ENCODE data around the gene PHTF2. TPM values are rescaled to one million over a fixed set of nuclear protein-coding genes. Genes with fewer than 3 reads are reported as not detected.

PHTF2 gene
- total RNA-seq (2014; rRNA removed; shearing (Covaris generic)) = 29.9 and 30.2 TPM in 2 replicates
- 22.0 and 23.6 TPM in 2 replicates for polyA plus RNA-seq (2016; fragmentation: Nextera tagmentation; extraction: Ambion mirVana)

DNA sequence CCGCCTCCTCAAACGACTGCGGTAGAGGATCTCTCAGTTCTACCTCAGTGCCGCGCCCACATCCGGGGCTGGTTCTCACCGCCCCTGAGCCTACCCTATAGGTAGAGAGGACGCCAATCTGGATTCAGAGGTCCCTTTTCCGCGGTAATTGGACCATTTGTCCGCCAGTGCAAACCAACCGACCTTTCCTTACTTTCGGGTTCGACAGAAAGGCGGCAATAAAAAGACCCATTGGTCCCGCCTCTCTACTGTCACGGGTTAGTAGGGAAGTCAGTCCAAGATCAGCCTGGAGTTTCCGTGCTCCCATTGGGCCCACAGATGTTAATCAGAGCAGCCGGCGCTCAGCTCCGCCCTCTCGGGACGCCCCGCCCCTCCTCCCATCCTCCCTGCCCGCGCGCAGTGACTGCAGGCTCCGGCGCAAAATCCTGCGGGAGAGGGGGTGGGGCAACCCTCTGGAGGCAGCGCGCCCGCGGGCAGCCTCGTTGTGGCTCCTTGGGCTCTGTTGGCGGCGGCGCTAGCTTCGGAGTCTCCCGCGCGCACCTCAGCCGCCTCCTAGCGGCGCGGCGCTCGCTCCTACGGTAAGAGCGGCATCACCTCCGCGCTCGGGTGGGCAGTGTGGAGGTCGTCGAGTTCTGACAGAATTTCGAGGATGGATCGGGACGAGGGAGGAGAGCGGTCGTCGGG is at the start of gene PHTF2, which contains the start of gene TMEM60:
Gene PHTF2 (plus strand): TSS at position 380 of the 684 bp plus-strand sequence.
Gene TMEM60 (minus strand): TSS at position 41 of the 684 bp plus-strand sequence. CDS start 4,061 bp downstream, outside the sequence.
- WGBS, 2 experiments (ENCODE audit: low coverage in 1 of 2, low lambda C conversion rate in 2 of 2, missing lambda C conversion rate in 2 of 2) = 0 to 1% methylated on average over 31 to 41 of the region's 61 CpGs
- no peaks in the 10 kb centered on the region; the same call in 1 of the 2 replicates for H3K36me3 ChIP-seq (ENCODE audit: low read depth)
- no peaks in the 10 kb centered on the region for H3K9me2 ChIP-seq (ENCODE audit: insufficient read depth)
- peaks cover 91% of the 10 kb centered on the region for H3K79me2 ChIP-seq (ENCODE audit: insufficient read depth)
- H3K4me2 ChIP-seq (ENCODE audit: unreplicated experiment) = peak within 1 kb of the TSS; percentile 98
- TF ChIP-seq EZH2phosphoT487 (IDR thresholded peaks at IDR 0.05; ENCODE audit: insufficient read depth, low read depth) (no peak), EZH2 (IDR thresholded peaks at IDR 0.05; ENCODE audit: insufficient read depth, poor library complexity, severe bottlenecking) (no peak)
- peaks cover 5% of the 10 kb centered on the region; the same call in 1 of the 2 replicates for H3F3A ChIP-seq (ENCODE audit: insufficient read depth)
- no peaks in the 10 kb centered on the region for H4K20me1 ChIP-seq (ENCODE audit: insufficient read depth)
- H3K27ac ChIP-seq = peak within 1 kb of the TSS; percentile 83
- peak within 1 kb of the TSS; percentile 98 for H3K4me3 ChIP-seq
- in situ Hi-C loops (cut with MboI) = no loop called here
- peak within 1 kb of the TSS; percentile 96 for H2AFZ ChIP-seq
- DNase-seq = peak; percentile 100
- H3K27me3 ChIP-seq (replicated peaks; ENCODE audit: insufficient read depth) = no peaks in the 10 kb centered on the region
- H3K9ac ChIP-seq = peak within 1 kb of the TSS; percentile 91
- peaks cover 34% of the 10 kb centered on the region for H3K4me1 ChIP-seq (ENCODE audit: insufficient read depth)
- no peaks in the 10 kb centered on the region for H3K9me3 ChIP-seq (ENCODE audit: low read depth)

DNA sequence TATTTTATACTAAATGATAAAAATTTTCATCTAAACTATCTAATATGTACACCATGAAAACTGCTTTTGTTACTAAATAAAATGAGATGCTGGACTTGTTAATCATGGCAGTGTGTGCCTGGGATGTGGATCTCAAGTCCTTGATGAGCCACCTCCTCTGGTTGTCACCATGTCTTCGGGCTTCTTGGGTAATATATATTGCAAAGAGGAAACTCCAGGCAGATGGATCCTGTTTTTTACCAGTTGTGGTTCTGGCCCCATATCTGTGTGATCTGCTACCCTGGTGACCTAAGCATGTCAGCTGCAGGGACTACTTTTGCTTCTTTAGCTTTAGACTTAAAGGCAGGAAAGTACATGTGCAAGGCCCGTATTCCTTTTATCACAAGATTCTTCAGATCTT is 46.6 kb upstream of the PHTF2 start:
- no peaks in the 10 kb centered on the region for H4K20me1 ChIP-seq (ENCODE audit: insufficient read depth)
- 0 out of 2 replicates have a peak, but pooled peaks cover 7% of the 10 kb centered on the region for H3K36me3 ChIP-seq (ENCODE audit: low read depth)
- H3K4me2 ChIP-seq (ENCODE audit: unreplicated experiment) = no peak overlapping the region
- no peak overlapping the region for H3K9ac ChIP-seq
- H3K79me2 ChIP-seq (ENCODE audit: insufficient read depth) = peaks cover 79% of the 10 kb centered on the region
- H3F3A ChIP-seq (ENCODE audit: insufficient read depth) = 0 out of 2 replicates have a peak, but pooled peaks cover 2% of the 10 kb centered on the region
- no peak overlapping the region for H3K27ac ChIP-seq
- H3K4me3 ChIP-seq = no peak overlapping the region
- TF ChIP-seq EZH2 (IDR thresholded peaks at IDR 0.05; ENCODE audit: insufficient read depth, poor library complexity, severe bottlenecking) (no peak), EZH2phosphoT487 (IDR thresholded peaks at IDR 0.05; ENCODE audit: insufficient read depth, low read depth) (no peak)
- no peaks in the 10 kb centered on the region for H3K9me2 ChIP-seq (ENCODE audit: insufficient read depth)
- H3K4me1 ChIP-seq (ENCODE audit: insufficient read depth) = no peaks in the 10 kb centered on the region
- H2AFZ ChIP-seq = no peak overlapping the region
- H3K9me3 ChIP-seq (ENCODE audit: low read depth) = no peaks in the 10 kb centered on the region
- in situ Hi-C loops (cut with MboI) = loop anchor here (10.0 kb wide), 1 partner anchor 87 kb away; no protein-coding TSS in a partner anchor
- DNase-seq = no peak
- WGBS, 2 experiments (ENCODE audit: low coverage in 1 of 2, low lambda C conversion rate in 2 of 2, missing lambda C conversion rate in 2 of 2) = 63 to 65% methylated on average over 2 of the region's 2 CpGs
- H3K27me3 ChIP-seq (replicated peaks; ENCODE audit: insufficient read depth) = no peaks in the 10 kb centered on the region

DNA sequence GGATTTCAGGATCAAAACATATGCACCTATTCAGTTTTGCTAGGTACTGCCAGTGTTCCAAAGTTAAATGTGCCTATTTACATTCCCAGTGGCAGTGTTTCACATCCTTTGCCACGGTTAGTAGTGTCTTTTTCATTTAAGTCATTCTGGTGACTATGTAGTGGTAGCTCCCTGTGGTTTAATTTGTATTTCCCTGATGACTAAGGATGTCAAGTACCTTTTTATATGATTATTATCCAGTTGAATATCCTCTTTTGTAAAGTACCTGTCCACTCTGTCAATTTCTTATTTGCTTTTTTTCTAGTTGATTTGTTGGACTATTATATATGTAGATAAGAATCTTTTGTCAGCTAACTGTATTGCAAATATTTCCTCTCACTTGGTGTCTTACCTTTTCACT is 45.4 kb upstream of the PHTF2 start:
- Histone ChIP-seq H2AFZ (no peak overlapping the region), H4K20me1 (ENCODE audit: insufficient read depth) (no peaks in the 10 kb centered on the region), H3K27ac (no peak overlapping the region), H3K4me1 (ENCODE audit: insufficient read depth) (no peaks in the 10 kb centered on the region), H3K9ac (no peak overlapping the region), H3K4me2 (ENCODE audit: unreplicated experiment) (no peak overlapping the region), H3K27me3 (replicated peaks; ENCODE audit: insufficient read depth) (no peaks in the 10 kb centered on the region), H3F3A (ENCODE audit: insufficient read depth) (peaks cover 10% of the 10 kb centered on the region; the same call in 1 of the 2 replicates), H3K36me3 (ENCODE audit: low read depth) (0 out of 2 replicates have a peak, but pooled peaks cover 7% of the 10 kb centered on the region), H3K9me3 (ENCODE audit: low read depth) (no peaks in the 10 kb centered on the region), H3K4me3 (no peak overlapping the region), H3K9me2 (ENCODE audit: insufficient read depth) (no peaks in the 10 kb centered on the region), H3K79me2 (ENCODE audit: insufficient read depth) (peaks cover 68% of the 10 kb centered on the region)
- WGBS, 2 experiments (ENCODE audit: low coverage in 1 of 2, low lambda C conversion rate in 2 of 2, missing lambda C conversion rate in 2 of 2) = 64% methylated on average over 1 of the region's 1 CpG
- TF ChIP-seq EZH2 (IDR thresholded peaks at IDR 0.05; ENCODE audit: insufficient read depth, poor library complexity, severe bottlenecking) (no peak), EZH2phosphoT487 (IDR thresholded peaks at IDR 0.05; ENCODE audit: insufficient read depth, low read depth) (no peak)
- in situ Hi-C loops (cut with MboI) = loop anchor here (10.0 kb wide), 1 partner anchor 88 kb away; no protein-coding TSS in a partner anchor
- DNase-seq = no peak

DNA sequence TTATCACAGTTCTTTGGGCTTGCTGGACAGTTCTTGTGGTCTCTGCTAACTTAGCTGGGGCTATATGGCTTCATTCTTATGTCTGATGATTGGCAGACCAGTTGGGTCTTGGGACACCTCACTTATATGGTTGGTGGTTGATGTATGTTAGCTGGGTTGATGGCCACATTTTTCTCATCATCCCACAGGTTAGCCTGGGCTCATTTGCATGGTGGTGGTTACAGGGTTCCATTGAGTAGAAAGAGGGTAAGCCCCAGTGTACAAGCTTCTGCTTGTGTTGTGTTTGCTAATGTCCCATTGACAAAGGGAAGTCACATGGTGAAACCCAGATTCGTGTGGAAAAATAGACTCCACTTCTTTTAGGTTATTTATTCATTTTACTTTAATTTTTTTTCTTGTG is 41.0 kb upstream of the PHTF2 start:
- H3K9me3 ChIP-seq (ENCODE audit: low read depth) = no peaks in the 10 kb centered on the region
- no peak overlapping the region for H3K4me2 ChIP-seq (ENCODE audit: unreplicated experiment)
- no peaks in the 10 kb centered on the region for H3K36me3 ChIP-seq (ENCODE audit: low read depth)
- H3K27me3 ChIP-seq (replicated peaks; ENCODE audit: insufficient read depth) = no peaks in the 10 kb centered on the region
- H3K4me1 ChIP-seq (ENCODE audit: insufficient read depth) = peaks cover 15% of the 10 kb centered on the region; the same call in 1 of the 2 replicates
- H3K9ac ChIP-seq = no peak overlapping the region
- H2AFZ ChIP-seq = no peak overlapping the region
- H3K9me2 ChIP-seq (ENCODE audit: insufficient read depth) = no peaks in the 10 kb centered on the region
- no peak for DNase-seq
- in situ Hi-C loops (cut with MboI) = loop anchor here (10.0 kb wide), 1 partner anchor 93 kb away; no protein-coding TSS in a partner anchor
- TF ChIP-seq EZH2phosphoT487 (IDR thresholded peaks at IDR 0.05; ENCODE audit: insufficient read depth, low read depth) (no peak), EZH2 (IDR thresholded peaks at IDR 0.05; ENCODE audit: insufficient read depth, poor library complexity, severe bottlenecking) (no peak)
- peaks cover 10% of the 10 kb centered on the region for H3F3A ChIP-seq (ENCODE audit: insufficient read depth)
- WGBS, 2 experiments (ENCODE audit: low coverage in 1 of 2, low lambda C conversion rate in 2 of 2, missing lambda C conversion rate in 2 of 2) = 87 to 89% methylated on average over 1 of the region's 1 CpG
- no peak overlapping the region for H3K27ac ChIP-seq
- no peak overlapping the region for H3K4me3 ChIP-seq
- H4K20me1 ChIP-seq (ENCODE audit: insufficient read depth) = no peaks in the 10 kb centered on the region
- peaks cover 79% of the 10 kb centered on the region for H3K79me2 ChIP-seq (ENCODE audit: insufficient read depth)
